Adrenal gland (tissue), 12 donors: ENCODE results near the gene MIER3. TPM values are rescaled to one million over a fixed set of nuclear protein-coding genes. Genes with fewer than 3 reads are reported as not detected.
A peak's percentile ranks its signal among the peaks of the same experiment; 100 is the strongest.

Experiments
- DNase-seq, 7 donors: peaks; one replicate each; pipeline ENCODE4 v3.0.0-alpha.2; 2019 to 2020
- H3K27ac ChIP-seq, 5 donors: fragments of 200-600 bp; sonication (generic) in 4 of 5; 1 replicate in 3 of 5; 2 replicates in 2 of 5; pipeline versions ENCODE4 v1.5.1 to v1.8.0; 2016 to 2020; ENCODE audit warnings: mild to moderate bottlenecking in 1 of 5
- H3K27me3 ChIP-seq: fragments of 200-600 bp; 2 replicates; pipeline ENCODE4 v1.8.0; 2021
- H3K36me3 ChIP-seq, 2 donors: fragments of 200-600 bp; replicated peaks in 1 of 2; 1 replicate in 1 of 2; 2 replicates in 1 of 2; pipeline versions ENCODE4 v1.5.1 to v1.8.0; 2018 to 2022
- H3K4me1 ChIP-seq, 2 donors: fragments of 200-600 bp; replicated peaks in 1 of 2; 1 replicate in 1 of 2; 2 replicates in 1 of 2; pipeline versions ENCODE4 v1.5.1 to v1.8.0; 2018 to 2021
- H3K4me3 ChIP-seq, 4 donors: fragments of 200-600 bp; sonication (generic) in 3 of 4; one replicate each; pipeline ENCODE4 v1.5.1; 2016 to 2018
- H3K9me3 ChIP-seq, 3 donors: fragments of 200-600 bp; sonication (generic) in 1 of 3; replicated peaks in 1 of 3; 1 replicate in 2 of 3; 2 replicates in 1 of 3; pipeline versions ENCODE4 v1.5.1 to v1.8.0; 2016 to 2021
- CTCF ChIP-seq, 6 experiments: fragments of 450-650 bp in 4 of 6; fragments of 200-600 bp in 2 of 6; sonication (generic) in 1 of 6; IDR thresholded peaks; 1 replicate in 5 of 6; 2 replicates in 1 of 6; pipeline versions ENCODE4 v1.5.1 to v1.8.0; 2016 to 2021; ENCODE audit warnings: antibody characterized with exemption in 6 of 6, mild to moderate bottlenecking in 2 of 6, moderate library complexity in 1 of 6
- POLR2A ChIP-seq, 2 donors: fragments of 450-650 bp; IDR thresholded peaks; one replicate each; pipeline ENCODE4 v1.6.1; 2017; ENCODE audit warnings: antibody characterized with exemption in 2 of 2, mild to moderate bottlenecking in 2 of 2, moderate library complexity in 1 of 2
- WGBS, 4 donors: extraction: QIAGEN DNeasy Blood & Tissue Kit in 2 of 4; methylation state at CpG; one replicate each; pipeline versions ENCODE4 v1.1.5 to v1.1.7; 2013 to 2017; 5-methylcytosine and 5-hydroxymethylcytosine counted together
- intact Hi-C, 2 donors: fragments of 100-400 bp; cut with DNase I; formaldehyde crosslinking; loops; one replicate each; pipeline versions ENCODE4 v1.14.1 to v1.15.0; 2022 to 2023
- polyA plus RNA-seq, 3 donors: library from polyadenylated mRNA; stranded (reverse); fragments of 200-250 nt in 2 of 3; fragments of 350-450 nt in 1 of 3; fragmentation: Illumina TruSeq in 1 of 3; extraction: RNeasy Lipid Tissue Mini Kit (QIAGEN cat#74804) in 1 of 3; gene quantifications; one replicate each; pipeline ENCODE4 v1.2.3, GENCODE V29; 2013 to 2014
- total RNA-seq, 9 donors: library from RNA; depleted of rRNA in 4 of 9; stranded (reverse); fragments of >200 nt in 4 of 9; fragments of 120-200 nt in 1 of 9; fragmentation: NEBNext Ultra II Directional in 1 of 9; extraction: Animal tissue kit (Norgen Biotek cat#: 25700) in 1 of 9; gene quantifications; one replicate each; pipeline versions ENCODE4 v1.1.0 to v1.2.4, GENCODE V29; 2013 to 2023
- donor health status: healthy with polysubstance abuse.
- donor health status: Bipolar disorder and iron deficiency.
- donor health status: DM: yes; HTN: yes; CAD: no.
- donor health status: DM: no; HTN: no; CAD: no.
- donor health status: DM: no; HTN: no; CAD: no.
- donor health status: DM: yes; HTN: yes; CAD: no.

The MIER3 gene
- total and polyA plus RNA-seq, 12 donors: 5.1 to 30.2 (median 19.1) TPM

- intact Hi-C loops: loop anchor here (5.0 to 10.0 kb wide), 3 partner anchors 324 to 376 kb away; no protein-coding TSS in a partner anchor
- DNase-seq: peak in 4 of 7 donors; percentile 20 to 47 (median 41)
- Histone ChIP-seq H3K27me3 (no peaks in the 10 kb centered on the region), H3K9me3 (no peaks in the 10 kb centered on the region), H3K36me3 (no peaks in the 10 kb centered on the region), H3K4me1 (peaks cover 0 to 3% of the 10 kb centered on the region in 2 donors), H3K4me3 (no peak overlapping the region), H3K27ac (no peak overlapping the region)
- WGBS, 4 donors: 32 to 36% (median 34%) methylated on average over 3 of the region's 3 CpGs
- TF ChIP-seq CTCF (IDR thresholded peaks at IDR 0.05): peak; percentile 51 to 83 (median 78)
- TF ChIP-seq POLR2A (IDR thresholded peaks at IDR 0.05): no peak
These were observed 50.9 kb downstream of the MIER3 start for GRCh38 chr5:56900858-56901578.

- H3K4me1 ChIP-seq: peaks cover 0 to 3% of the 10 kb centered on the region in 2 donors
- H3K27ac ChIP-seq: no peak overlapping the region
- no peaks in the 10 kb centered on the region for H3K36me3 ChIP-seq
- no peaks in the 10 kb centered on the region for H3K27me3 ChIP-seq
- WGBS, 4 donors: 41 to 52% (median 46%) methylated on average over 4 of the region's 4 CpGs
- H3K9me3 ChIP-seq: no peaks in the 10 kb centered on the region
- TF ChIP-seq CTCF (IDR thresholded peaks at IDR 0.05): no peak
- TF ChIP-seq POLR2A (IDR thresholded peaks at IDR 0.05): no peak
- H3K4me3 ChIP-seq: no peak overlapping the region
- intact Hi-C loops: loop anchor here (5.0 to 10.0 kb wide), 3 partner anchors 324 to 377 kb away; no protein-coding TSS in a partner anchor
- DNase-seq: no peak
These were observed 51.5 kb downstream of the MIER3 start for GRCh38 chr5:56900395-56900794.

GRCh38 chr5:56898213-56898612 is 53.7 kb downstream of the MIER3 start:
- Histone ChIP-seq H3K27me3 (no peaks in the 10 kb centered on the region), H3K4me1 (peaks cover 0 to 3% of the 10 kb centered on the region in 2 donors), H3K4me3 (no peak overlapping the region), H3K27ac (no peak overlapping the region), H3K9me3 (no peaks in the 10 kb centered on the region), H3K36me3 (peaks cover 0 to 19% of the 10 kb centered on the region in 2 donors)
- TF ChIP-seq CTCF (IDR thresholded peaks at IDR 0.05): no peak
- TF ChIP-seq POLR2A (IDR thresholded peaks at IDR 0.05): no peak
- DNase-seq: no peak
- WGBS, 4 donors: 85 to 96% (median 92%) methylated on average over 4 of the region's 4 CpGs
- intact Hi-C loops: no loop called here

GRCh38 chr5:56896763-56897162 is 55.2 kb downstream of the MIER3 start:
- no peak overlapping the region for H3K4me3 ChIP-seq
- WGBS, 4 donors: 87 to 99% (median 99%) methylated on average over 4 of the region's 4 CpGs
- H3K27ac ChIP-seq: no peak overlapping the region
- TF ChIP-seq CTCF (IDR thresholded peaks at IDR 0.05) (no peak), POLR2A (IDR thresholded peaks at IDR 0.05) (no peak)
- peaks cover 0 to 20% of the 10 kb centered on the region in 2 donors for H3K36me3 ChIP-seq
- H3K4me1 ChIP-seq: peaks cover 0 to 3% of the 10 kb centered on the region in 2 donors
- intact Hi-C loops: no loop called here
- no peaks in the 10 kb centered on the region for H3K9me3 ChIP-seq
- H3K27me3 ChIP-seq: no peaks in the 10 kb centered on the region
- no peak for DNase-seq
